H9 (cell line): ENCODE results near the gene MAD1L1. TPM values are rescaled to one million over a fixed set of nuclear protein-coding genes. Genes with fewer than 3 reads are reported as not detected.

Source experiments
- DNase-seq: peaks from one replicate; pipeline ENCODE4 v3.0.0-alpha.2; 2017
- H2AFZ ChIP-seq: one replicate; pipeline ENCODE4 v1.6.1; 2013; ENCODE audit warnings: mild to moderate bottlenecking, low read length, control low read depth, moderate library complexity
- H2AK5ac ChIP-seq: 2 replicates; pipeline ENCODE4 v1.6.1; 2013; ENCODE audit warnings: low read length, control low read depth, mixed read lengths; ENCODE audit not compliant: insufficient read length
- H2BK120ac ChIP-seq: one replicate; pipeline ENCODE4 v1.6.1; 2013; ENCODE audit warnings: low read depth, mild to moderate bottlenecking, low read length, control low read depth, inconsistent platforms; ENCODE audit not compliant: poor library complexity, severe bottlenecking
- H2BK12ac ChIP-seq: 2 replicates; pipeline ENCODE4 v1.6.1; 2013; ENCODE audit warnings: low read length, control low read depth, mixed read lengths, low read depth; ENCODE audit not compliant: insufficient read length
- H2BK15ac ChIP-seq: 2 replicates; pipeline ENCODE4 v1.6.1; 2013; ENCODE audit warnings: low read depth, low read length, control low read depth
- H2BK20ac ChIP-seq: one replicate; pipeline ENCODE4 v1.6.1; 2013; ENCODE audit warnings: low read depth, mild to moderate bottlenecking, low read length, control low read depth, inconsistent platforms; ENCODE audit not compliant: poor library complexity, severe bottlenecking
- H2BK5ac ChIP-seq: 2 replicates; pipeline ENCODE4 v1.6.1; 2013; ENCODE audit warnings: low read length, control low read depth, mixed read lengths; ENCODE audit not compliant: insufficient read length
- H3K14ac ChIP-seq: 2 replicates; pipeline ENCODE4 v1.6.1; 2013; ENCODE audit warnings: low read length, control low read depth; ENCODE audit not compliant: insufficient read depth
- H3K18ac ChIP-seq: 2 replicates; pipeline ENCODE4 v1.6.1; 2013; ENCODE audit warnings: low read depth, mild to moderate bottlenecking, mixed read lengths, low read length, control low read depth; ENCODE audit not compliant: insufficient read length
- H3K23ac ChIP-seq: 2 replicates; pipeline ENCODE4 v1.6.1; 2013; ENCODE audit warnings: low read length, control low read depth, mixed read lengths, low read depth; ENCODE audit not compliant: insufficient read length
- H3K23me2 ChIP-seq: 2 replicates; pipeline ENCODE4 v1.6.1; 2013; ENCODE audit warnings: low read depth, mild to moderate bottlenecking, mixed read lengths, low read length, control low read depth; ENCODE audit not compliant: insufficient read length, poor library complexity, severe bottlenecking
- H3K27ac ChIP-seq: 2 replicates; pipeline ENCODE4 v1.5.1; 2013; ENCODE audit warnings: low read length, control low read depth, mixed read lengths, low read depth; ENCODE audit not compliant: insufficient read length
- H3K27me3 ChIP-seq: 2 replicates; pipeline ENCODE4 v1.6.1; 2013; ENCODE audit warnings: low read length, control low read depth, inconsistent platforms; ENCODE audit not compliant: insufficient read depth
- H3K4ac ChIP-seq: 2 replicates; pipeline ENCODE4 v1.6.1; 2013; ENCODE audit warnings: low read depth, mild to moderate bottlenecking, control low read depth, inconsistent platforms, low read length, moderate library complexity
- H3K4me1 ChIP-seq: 2 replicates; pipeline ENCODE4 v1.6.1; 2013; ENCODE audit warnings: low read length, control low read depth, inconsistent platforms; ENCODE audit not compliant: insufficient read depth
- H3K4me2 ChIP-seq: 2 replicates; pipeline ENCODE4 v1.6.1; 2013; ENCODE audit warnings: low read length, control low read depth, mixed read lengths; ENCODE audit not compliant: insufficient read length, insufficient read depth
- H3K56ac ChIP-seq: 2 replicates; pipeline ENCODE4 v1.6.1; 2013; ENCODE audit warnings: low read depth, mild to moderate bottlenecking, mixed read lengths, low read length, control low read depth; ENCODE audit not compliant: insufficient read length
- H3K79me1 ChIP-seq: 2 replicates; pipeline ENCODE4 v1.6.1; 2013; ENCODE audit warnings: low read depth, mild to moderate bottlenecking, moderate library complexity, low read length, control low read depth, inconsistent platforms; ENCODE audit not compliant: insufficient read depth, poor library complexity, severe bottlenecking
- H3K79me2 ChIP-seq: 2 replicates; pipeline ENCODE4 v1.6.1; 2013; ENCODE audit warnings: low read length, control low read depth, inconsistent platforms; ENCODE audit not compliant: insufficient read depth
- H3K9ac ChIP-seq: 2 replicates; pipeline ENCODE4 v1.6.1; 2013; ENCODE audit warnings: low read length, control low read depth, mixed read lengths; ENCODE audit not compliant: insufficient read length; ENCODE audit errors: extremely low read depth
- H3K9me3 ChIP-seq: one replicate; pipeline ENCODE4 v1.6.1; 2013; ENCODE audit warnings: low read depth, low read length, inconsistent platforms; ENCODE audit not compliant: control insufficient read depth
- H3T11ph ChIP-seq: one replicate; pipeline ENCODE4 v1.6.1; 2013; ENCODE audit warnings: mild to moderate bottlenecking, low read length, control low read depth, inconsistent platforms
- H4K20me1 ChIP-seq: one replicate; pipeline ENCODE4 v1.6.1; 2013; ENCODE audit not compliant: control insufficient read depth, insufficient read length, insufficient read depth
- H4K5ac ChIP-seq: 2 replicates; pipeline ENCODE4 v1.6.1; 2013; ENCODE audit warnings: low read depth, mild to moderate bottlenecking, mixed read lengths, low read length, control low read depth; ENCODE audit not compliant: insufficient read length
- H4K8ac ChIP-seq: replicated peaks from 2 replicates; pipeline ENCODE4 v1.6.1; 2013; ENCODE audit warnings: low read length, control low read depth, mixed read lengths, low read depth; ENCODE audit not compliant: insufficient read length
- H4K91ac ChIP-seq: 2 replicates; pipeline ENCODE4 v1.6.1; 2013; ENCODE audit warnings: low read depth, mild to moderate bottlenecking, moderate library complexity, mixed read lengths, low read length, control low read depth; ENCODE audit not compliant: insufficient read length
- H3K27ac Mint-ChIP-seq, 3 experiments: 2 replicates in 2 of 3; 3 replicates in 1 of 3; pipeline ENCODE4 v1.8.0; 2020 to 2021; ENCODE audit warnings: mixed read lengths in 3 of 3, mild to moderate bottlenecking in 1 of 3, moderate library complexity in 1 of 3
- H3K27me3 Mint-ChIP-seq: 2 replicates; pipeline ENCODE4 v1.8.0; 2021; ENCODE audit warnings: low read depth, mild to moderate bottlenecking, moderate library complexity, mixed read lengths
- H3K36me3 Mint-ChIP-seq, 3 experiments: 2 replicates in 2 of 3; 3 replicates in 1 of 3; pipeline ENCODE4 v1.8.0; 2020 to 2021; ENCODE audit warnings: low read depth in 3 of 3, mixed read lengths in 3 of 3; ENCODE audit not compliant: insufficient read depth in 1 of 3
- H3K4me1 Mint-ChIP-seq, 2 experiments: 2 replicates each; pipeline ENCODE4 v1.8.0; 2020; ENCODE audit warnings: mixed read lengths in 2 of 2
- H3K4me3 Mint-ChIP-seq, 2 experiments: 2 replicates in 1 of 2; 3 replicates in 1 of 2; pipeline ENCODE4 v1.8.0; 2020 to 2021; ENCODE audit warnings: mild to moderate bottlenecking in 2 of 2, mixed read lengths in 2 of 2, moderate library complexity in 1 of 2
- H3K9me3 Mint-ChIP-seq, 2 experiments: 2 replicates in 1 of 2; 3 replicates in 1 of 2; pipeline ENCODE4 v1.8.0; 2020; ENCODE audit warnings: mild to moderate bottlenecking in 2 of 2, mixed read lengths in 2 of 2, moderate library complexity in 1 of 2
- WGBS: extraction: QIAGEN DNeasy Blood & Tissue Kit; methylation state at CpG from one replicate; pipeline ENCODE4 v1.1.7; 2013; ENCODE audit warnings: missing lambda C conversion rate, low lambda C conversion rate, mixed read lengths; ENCODE audit not compliant: insufficient read length; ENCODE audit errors: extremely low coverage; 5-methylcytosine and 5-hydroxymethylcytosine counted together
- total RNA-seq: library from RNA; stranded (reverse); gene quantifications from 2 replicates; pipeline ENCODE4 v1.2.1, GENCODE V29; 2021
- TF ChIP-seq, protein P1 (sequence below): fragments of 200-600 bp; sonication (generic); conservative IDR thresholded peaks from 3 replicates; pipeline ENCODE4 v1.8.0; 2021; ENCODE audit warnings: antibody characterized with exemption, mild to moderate bottlenecking

MAD1L1 gene
- total RNA-seq, 1 experiment from 2014 or later, result 39.0 TPM

DNA sequence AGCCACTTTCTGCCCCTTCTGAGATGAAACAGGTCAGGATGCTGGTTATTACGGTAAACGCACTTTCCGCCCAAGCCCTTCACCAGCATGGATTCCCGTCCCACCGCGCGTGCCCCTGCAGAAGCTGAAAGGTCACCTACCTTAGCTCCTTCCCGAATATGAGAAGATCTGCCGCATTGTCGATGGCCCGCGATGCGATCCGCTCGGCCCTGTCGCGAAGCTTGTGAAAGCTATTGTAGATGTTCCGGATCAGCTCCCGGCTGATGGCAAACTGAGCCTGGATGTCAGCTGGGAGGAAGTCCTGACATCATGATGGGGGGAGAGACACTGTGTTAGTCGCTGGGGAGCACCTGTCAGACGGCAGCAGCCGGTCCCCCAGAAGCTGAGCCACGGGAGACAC is 31.4 kb upstream of the MAD1L1 start:
- Histone ChIP-seq H3T11ph (no peak overlapping the region), H3K14ac (no peak overlapping the region), H3K79me1 (no peaks in the 10 kb centered on the region), H2AFZ (no peak overlapping the region), H2BK20ac (no peak overlapping the region), H3K23me2 (no peaks in the 10 kb centered on the region), H4K20me1 (no peaks in the 10 kb centered on the region), H2BK120ac (no peak overlapping the region), H3K79me2 (no peaks in the 10 kb centered on the region), H3K27ac (no peak overlapping the region), H2AK5ac (no peak overlapping the region), H2BK15ac (no peak overlapping the region), H3K9me3 (no peaks in the 10 kb centered on the region), H3K27me3 (no peaks in the 10 kb centered on the region), H4K5ac (no peak overlapping the region), H4K91ac (no peak overlapping the region), H3K18ac (no peak overlapping the region), H3K4me2 (no peak overlapping the region), H3K23ac (no peak overlapping the region), H2BK5ac (no peak overlapping the region), H4K8ac (no peak overlapping the region), H3K56ac (no peak overlapping the region), H3K4ac (no peak overlapping the region), H3K4me1 (no peaks in the 10 kb centered on the region), H3K9ac (no peak overlapping the region), H2BK12ac (no peak overlapping the region)
- Mint-ChIP-seq H3K4me3 (no peak overlapping the region), H3K27me3 (no peaks in the 10 kb centered on the region), H3K27ac (peak overlapping the region in 1 of 3 experiments; percentile 30; a peak in 2 of 7 replicates), H3K4me1 (peaks cover 0 to 2% of the 10 kb centered on the region in 2 experiments; a peak in 1 of 4 replicates), H3K9me3 (peaks cover 7% of the 10 kb centered on the region in 2 experiments; a peak in 4 of 5 replicates), H3K36me3 (peaks cover 19 to 53% (median 30%) of the 10 kb centered on the region in 3 experiments)
- TF ChIP-seq, protein P1, sequence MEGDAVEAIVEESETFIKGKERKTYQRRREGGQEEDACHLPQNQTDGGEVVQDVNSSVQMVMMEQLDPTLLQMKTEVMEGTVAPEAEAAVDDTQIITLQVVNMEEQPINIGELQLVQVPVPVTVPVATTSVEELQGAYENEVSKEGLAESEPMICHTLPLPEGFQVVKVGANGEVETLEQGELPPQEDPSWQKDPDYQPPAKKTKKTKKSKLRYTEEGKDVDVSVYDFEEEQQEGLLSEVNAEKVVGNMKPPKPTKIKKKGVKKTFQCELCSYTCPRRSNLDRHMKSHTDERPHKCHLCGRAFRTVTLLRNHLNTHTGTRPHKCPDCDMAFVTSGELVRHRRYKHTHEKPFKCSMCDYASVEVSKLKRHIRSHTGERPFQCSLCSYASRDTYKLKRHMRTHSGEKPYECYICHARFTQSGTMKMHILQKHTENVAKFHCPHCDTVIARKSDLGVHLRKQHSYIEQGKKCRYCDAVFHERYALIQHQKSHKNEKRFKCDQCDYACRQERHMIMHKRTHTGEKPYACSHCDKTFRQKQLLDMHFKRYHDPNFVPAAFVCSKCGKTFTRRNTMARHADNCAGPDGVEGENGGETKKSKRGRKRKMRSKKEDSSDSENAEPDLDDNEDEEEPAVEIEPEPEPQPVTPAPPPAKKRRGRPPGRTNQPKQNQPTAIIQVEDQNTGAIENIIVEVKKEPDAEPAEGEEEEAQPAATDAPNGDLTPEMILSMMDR, result no peak
- no peak for DNase-seq
- no CpG with 5 or more reads among the region's 23 CpGs for WGBS
